HepG2 (cell line): ENCODE data around the gene BIRC3. TPM values are rescaled to one million over a fixed set of nuclear protein-coding genes. Genes with fewer than 3 reads are reported as not detected.

Source experiments
- BCLAF1 ChIP-seq: fragments of 450-650 bp; IDR thresholded peaks from 2 replicates; pipeline ENCODE4 v1.6.1; 2017; ENCODE audit warnings: mild to moderate bottlenecking
- DR1 ChIP-seq: sonication (generic); formaldehyde crosslinking; IDR thresholded peaks from 2 replicates; pipeline ENCODE4 v1.8.0; 2021; ENCODE audit warnings: mild to moderate bottlenecking, missing genetic modification reagents, inconsistent platforms
- E2F5 ChIP-seq: sonication (generic); formaldehyde crosslinking; conservative IDR thresholded peaks from 2 replicates; pipeline ENCODE4 v1.4.0; 2020; ENCODE audit warnings: missing genetic modification reagents
- FOXA1 ChIP-seq, 2 experiments: fragments of 450-650 bp in 1 of 2; sonication (generic) in 1 of 2; formaldehyde crosslinking in 1 of 2; IDR thresholded peaks; 2 replicates each; pipeline versions ENCODE4 v1.4.0 to v1.6.1; 2016 to 2020; ENCODE audit warnings: missing genetic modification reagents in 1 of 2
- GABPB1 ChIP-seq: IDR thresholded peaks from 2 replicates; pipeline ENCODE4 v1.6.1; 2016; ENCODE audit warnings: mild to moderate bottlenecking, missing genetic modification reagents, moderate library complexity, missing compliant biosample characterization
- GLI4 ChIP-seq: sonication (generic); formaldehyde crosslinking; IDR thresholded peaks from 2 replicates; pipeline ENCODE4 v1.5.1; 2020; ENCODE audit warnings: missing genetic modification reagents, mild to moderate bottlenecking, moderate library complexity, borderline replicate concordance
- IRX3 ChIP-seq: sonication (generic); formaldehyde crosslinking; IDR thresholded peaks from 2 replicates; pipeline ENCODE4 v1.8.1; 2023; ENCODE audit warnings: mild to moderate bottlenecking, low read depth, missing genetic modification reagents, borderline replicate concordance
- MYPOP ChIP-seq: sonication (generic); formaldehyde crosslinking; IDR thresholded peaks from 2 replicates; pipeline ENCODE4 v1.8.1; 2023; ENCODE audit warnings: mild to moderate bottlenecking, moderate library complexity, missing genetic modification reagents
- NFYC ChIP-seq: IDR thresholded peaks from 2 replicates; pipeline ENCODE4 v1.6.1; 2016; ENCODE audit warnings: missing genetic modification reagents, missing compliant biosample characterization
- PREB ChIP-seq: sonication (generic); formaldehyde crosslinking; IDR thresholded peaks from 2 replicates; pipeline ENCODE4 v1.4.0; 2020; ENCODE audit warnings: missing genetic modification reagents
- SP5 ChIP-seq: IDR thresholded peaks from 2 replicates; pipeline ENCODE4 v1.6.1; 2016; ENCODE audit warnings: low read depth, borderline replicate concordance
- SRSF1 ChIP-seq: fragments of 200-400 bp; formaldehyde crosslinking; optimal IDR thresholded peaks from 2 replicates; pipeline ENCODE3; 2017; ENCODE audit warnings: mild to moderate bottlenecking, low read depth, low read length, moderate library complexity
- TBX3 ChIP-seq: fragments of 450-650 bp; IDR thresholded peaks from 2 replicates; pipeline ENCODE4 v1.6.1; 2017; ENCODE audit warnings: antibody characterized with exemption, mild to moderate bottlenecking, inconsistent platforms, borderline replicate concordance
- TEF ChIP-seq: sonication (generic); formaldehyde crosslinking; IDR thresholded peaks from 2 replicates; pipeline ENCODE4 v1.5.0; 2020; ENCODE audit warnings: missing genetic modification reagents
- THAP8 ChIP-seq: sonication (generic); formaldehyde crosslinking; IDR thresholded peaks from 2 replicates; pipeline ENCODE4 v1.5.1; 2020; ENCODE audit warnings: missing genetic modification reagents, mild to moderate bottlenecking, borderline replicate concordance
- ZNF224 ChIP-seq: sonication (generic); formaldehyde crosslinking; IDR thresholded peaks from 2 replicates; pipeline ENCODE4 v1.5.0; 2020; ENCODE audit warnings: mild to moderate bottlenecking, missing genetic modification reagents
- ZNF33A ChIP-seq: sonication (generic); formaldehyde crosslinking; IDR thresholded peaks from 2 replicates; pipeline ENCODE4 v1.5.1; 2020; ENCODE audit warnings: missing genetic modification reagents, mild to moderate bottlenecking, moderate library complexity, borderline replicate concordance
- ZNF33B ChIP-seq: sonication (generic); formaldehyde crosslinking; IDR thresholded peaks from 2 replicates; pipeline ENCODE4 v1.5.1; 2020; ENCODE audit warnings: mild to moderate bottlenecking, missing genetic modification reagents
- ZNF546 ChIP-seq: sonication (generic); formaldehyde crosslinking; conservative IDR thresholded peaks from 2 replicates; pipeline ENCODE4 v1.8.1; 2023; ENCODE audit warnings: mild to moderate bottlenecking, missing genetic modification reagents
- ZNF605 ChIP-seq: sonication (generic); formaldehyde crosslinking; IDR thresholded peaks from 2 replicates; pipeline ENCODE4 v1.8.0; 2022; ENCODE audit warnings: mild to moderate bottlenecking, missing genetic modification reagents
- ZNF607 ChIP-seq: sonication (generic); formaldehyde crosslinking; IDR thresholded peaks from 2 replicates; pipeline ENCODE4 v1.5.1; 2020; ENCODE audit warnings: missing genetic modification reagents, mild to moderate bottlenecking, borderline replicate concordance
- ZNF879 ChIP-seq: sonication (generic); formaldehyde crosslinking; IDR thresholded peaks from 2 replicates; pipeline ENCODE4 v1.8.1; 2023; ENCODE audit warnings: missing genetic modification reagents
- polyA plus RNA-seq, 8 experiments: library from polyadenylated mRNA; depleted of rRNA in 3 of 8; stranded (reverse) in 7 of 8; unstranded in 1 of 8; fragments of >200 nt; fragmentation: Illumina TruSeq in 4 of 8; extraction: Trizol in 4 of 8; gene quantifications; 2 replicates each; pipeline versions ENCODE4 v1.2.1 to v1.2.3, GENCODE V29; 2011 to 2016; ENCODE audit warnings: low read depth in 4 of 8, missing spikeins in 1 of 8, mixed read lengths in 1 of 8; ENCODE audit not compliant: insufficient read depth in 1 of 8
- total RNA-seq, 5 experiments: library from RNA; depleted of rRNA; stranded (reverse); fragments of >200 nt; fragmentation: Illumina TruSeq; extraction: Trizol; gene quantifications; 2 replicates each; pipeline ENCODE4 v1.2.3, GENCODE V29; 2016; ENCODE audit warnings: low read depth in 1 of 5

BIRC3 gene
- total and polyA plus RNA-seq, 2 of the 13 experiments (the other 11 are each of a cell fraction or from before 2014, with no cell fraction given): 0.41 to 4.2 TPM

GRCh38 chr11:102317099-102317767 lies at the start of gene BIRC3 (continued):
- TF ChIP-seq PREB (CRISPR knock-in tag): no peak
- TF ChIP-seq ZNF224 (CRISPR knock-in tag): peak; percentile 80; the same call in 1 of the 2 replicates
- 0 out of 2 replicates have a peak, but pooled peaks have one; percentile 30 for TF ChIP-seq DR1
- TF ChIP-seq ZNF33B (CRISPR knock-in tag): no peak
- no peak for TF ChIP-seq GLI4
- no peak for TF ChIP-seq ZNF33A
- peak; percentile 72; the same call in 1 of the 2 replicates for TF ChIP-seq ZNF605 (CRISPR knock-in tag)
- no peak; the same call in 1 of the 2 replicates for TF ChIP-seq TBX3
- TF ChIP-seq GABPB1 (CRISPR knock-in tag): 0 out of 2 replicates have a peak, but pooled peaks have one; percentile 36
- TF ChIP-seq ZNF546 (CRISPR knock-in tag): no peak
- no peak for TF ChIP-seq E2F5 (CRISPR knock-in tag)
- TF ChIP-seq SRSF1: peak; percentile 65
- no peak for TF ChIP-seq ZNF607 (CRISPR knock-in tag)
- TF ChIP-seq TEF (CRISPR knock-in tag): no peak
- TF ChIP-seq SP5 (CRISPR knock-in tag): no peak
- TF ChIP-seq IRX3 (CRISPR knock-in tag): no peak
- TF ChIP-seq NFYC (CRISPR knock-in tag): no peak
- TF ChIP-seq THAP8: no peak
- TF ChIP-seq BCLAF1: no peak
- no peak for TF ChIP-seq ZNF879
- no peak for TF ChIP-seq FOXA1 (IDR thresholded peaks at IDR 0.05)
- TF ChIP-seq FOXA1 (CRISPR knock-in tag; IDR thresholded peaks at IDR 0.05): no peak
- TF ChIP-seq MYPOP (CRISPR knock-in tag): peak; percentile 72; the same call in 1 of the 2 replicates
